H9 (cell line): ENCODE measurements around the gene CFL1. TPM values are rescaled to one million over a fixed set of nuclear protein-coding genes. Genes with fewer than 3 reads are reported as not detected.

Source experiments
- DNase-seq: peaks from one replicate; pipeline ENCODE4 v3.0.0-alpha.2; 2017
- H2AFZ ChIP-seq: one replicate; pipeline ENCODE4 v1.6.1; 2013; ENCODE audit warnings: mild to moderate bottlenecking, low read length, control low read depth, moderate library complexity
- H2AK5ac ChIP-seq: 2 replicates; pipeline ENCODE4 v1.6.1; 2013; ENCODE audit warnings: low read length, control low read depth, mixed read lengths; ENCODE audit not compliant: insufficient read length
- H2BK120ac ChIP-seq: one replicate; pipeline ENCODE4 v1.6.1; 2013; ENCODE audit warnings: low read depth, mild to moderate bottlenecking, low read length, control low read depth, inconsistent platforms; ENCODE audit not compliant: poor library complexity, severe bottlenecking
- H2BK12ac ChIP-seq: 2 replicates; pipeline ENCODE4 v1.6.1; 2013; ENCODE audit warnings: low read length, control low read depth, mixed read lengths, low read depth; ENCODE audit not compliant: insufficient read length
- H2BK15ac ChIP-seq: 2 replicates; pipeline ENCODE4 v1.6.1; 2013; ENCODE audit warnings: low read depth, low read length, control low read depth
- H2BK20ac ChIP-seq: one replicate; pipeline ENCODE4 v1.6.1; 2013; ENCODE audit warnings: low read depth, mild to moderate bottlenecking, low read length, control low read depth, inconsistent platforms; ENCODE audit not compliant: poor library complexity, severe bottlenecking
- H2BK5ac ChIP-seq: 2 replicates; pipeline ENCODE4 v1.6.1; 2013; ENCODE audit warnings: low read length, control low read depth, mixed read lengths; ENCODE audit not compliant: insufficient read length
- H3K14ac ChIP-seq: 2 replicates; pipeline ENCODE4 v1.6.1; 2013; ENCODE audit warnings: low read length, control low read depth; ENCODE audit not compliant: insufficient read depth
- H3K18ac ChIP-seq: 2 replicates; pipeline ENCODE4 v1.6.1; 2013; ENCODE audit warnings: low read depth, mild to moderate bottlenecking, mixed read lengths, low read length, control low read depth; ENCODE audit not compliant: insufficient read length
- H3K23ac ChIP-seq: 2 replicates; pipeline ENCODE4 v1.6.1; 2013; ENCODE audit warnings: low read length, control low read depth, mixed read lengths, low read depth; ENCODE audit not compliant: insufficient read length
- H3K23me2 ChIP-seq: 2 replicates; pipeline ENCODE4 v1.6.1; 2013; ENCODE audit warnings: low read depth, mild to moderate bottlenecking, mixed read lengths, low read length, control low read depth; ENCODE audit not compliant: insufficient read length, poor library complexity, severe bottlenecking
- H3K27ac ChIP-seq: 2 replicates; pipeline ENCODE4 v1.5.1; 2013; ENCODE audit warnings: low read length, control low read depth, mixed read lengths, low read depth; ENCODE audit not compliant: insufficient read length
- H3K27me3 ChIP-seq: 2 replicates; pipeline ENCODE4 v1.6.1; 2013; ENCODE audit warnings: low read length, control low read depth, inconsistent platforms; ENCODE audit not compliant: insufficient read depth
- H3K4ac ChIP-seq: 2 replicates; pipeline ENCODE4 v1.6.1; 2013; ENCODE audit warnings: low read depth, mild to moderate bottlenecking, control low read depth, inconsistent platforms, low read length, moderate library complexity
- H3K4me1 ChIP-seq: 2 replicates; pipeline ENCODE4 v1.6.1; 2013; ENCODE audit warnings: low read length, control low read depth, inconsistent platforms; ENCODE audit not compliant: insufficient read depth
- H3K4me2 ChIP-seq: 2 replicates; pipeline ENCODE4 v1.6.1; 2013; ENCODE audit warnings: low read length, control low read depth, mixed read lengths; ENCODE audit not compliant: insufficient read length, insufficient read depth
- H3K56ac ChIP-seq: 2 replicates; pipeline ENCODE4 v1.6.1; 2013; ENCODE audit warnings: low read depth, mild to moderate bottlenecking, mixed read lengths, low read length, control low read depth; ENCODE audit not compliant: insufficient read length
- H3K79me1 ChIP-seq: 2 replicates; pipeline ENCODE4 v1.6.1; 2013; ENCODE audit warnings: low read depth, mild to moderate bottlenecking, moderate library complexity, low read length, control low read depth, inconsistent platforms; ENCODE audit not compliant: insufficient read depth, poor library complexity, severe bottlenecking
- H3K79me2 ChIP-seq: 2 replicates; pipeline ENCODE4 v1.6.1; 2013; ENCODE audit warnings: low read length, control low read depth, inconsistent platforms; ENCODE audit not compliant: insufficient read depth
- H3K9ac ChIP-seq: 2 replicates; pipeline ENCODE4 v1.6.1; 2013; ENCODE audit warnings: low read length, control low read depth, mixed read lengths; ENCODE audit not compliant: insufficient read length; ENCODE audit errors: extremely low read depth
- H3K9me3 ChIP-seq: one replicate; pipeline ENCODE4 v1.6.1; 2013; ENCODE audit warnings: low read depth, low read length, inconsistent platforms; ENCODE audit not compliant: control insufficient read depth
- H3T11ph ChIP-seq: one replicate; pipeline ENCODE4 v1.6.1; 2013; ENCODE audit warnings: mild to moderate bottlenecking, low read length, control low read depth, inconsistent platforms
- H4K20me1 ChIP-seq: one replicate; pipeline ENCODE4 v1.6.1; 2013; ENCODE audit not compliant: control insufficient read depth, insufficient read length, insufficient read depth
- H4K5ac ChIP-seq: 2 replicates; pipeline ENCODE4 v1.6.1; 2013; ENCODE audit warnings: low read depth, mild to moderate bottlenecking, mixed read lengths, low read length, control low read depth; ENCODE audit not compliant: insufficient read length
- H4K8ac ChIP-seq: replicated peaks from 2 replicates; pipeline ENCODE4 v1.6.1; 2013; ENCODE audit warnings: low read length, control low read depth, mixed read lengths, low read depth; ENCODE audit not compliant: insufficient read length
- H4K91ac ChIP-seq: 2 replicates; pipeline ENCODE4 v1.6.1; 2013; ENCODE audit warnings: low read depth, mild to moderate bottlenecking, moderate library complexity, mixed read lengths, low read length, control low read depth; ENCODE audit not compliant: insufficient read length
- H3K27ac Mint-ChIP-seq, 3 experiments: 2 replicates in 2 of 3; 3 replicates in 1 of 3; pipeline ENCODE4 v1.8.0; 2020 to 2021; ENCODE audit warnings: mixed read lengths in 3 of 3, mild to moderate bottlenecking in 1 of 3, moderate library complexity in 1 of 3
- H3K27me3 Mint-ChIP-seq: 2 replicates; pipeline ENCODE4 v1.8.0; 2021; ENCODE audit warnings: low read depth, mild to moderate bottlenecking, moderate library complexity, mixed read lengths
- H3K36me3 Mint-ChIP-seq, 3 experiments: 2 replicates in 2 of 3; 3 replicates in 1 of 3; pipeline ENCODE4 v1.8.0; 2020 to 2021; ENCODE audit warnings: low read depth in 3 of 3, mixed read lengths in 3 of 3; ENCODE audit not compliant: insufficient read depth in 1 of 3
- H3K4me1 Mint-ChIP-seq, 2 experiments: 2 replicates each; pipeline ENCODE4 v1.8.0; 2020; ENCODE audit warnings: mixed read lengths in 2 of 2
- H3K4me3 Mint-ChIP-seq, 2 experiments: 2 replicates in 1 of 2; 3 replicates in 1 of 2; pipeline ENCODE4 v1.8.0; 2020 to 2021; ENCODE audit warnings: mild to moderate bottlenecking in 2 of 2, mixed read lengths in 2 of 2, moderate library complexity in 1 of 2
- H3K9me3 Mint-ChIP-seq, 2 experiments: 2 replicates in 1 of 2; 3 replicates in 1 of 2; pipeline ENCODE4 v1.8.0; 2020; ENCODE audit warnings: mild to moderate bottlenecking in 2 of 2, mixed read lengths in 2 of 2, moderate library complexity in 1 of 2
- WGBS: extraction: QIAGEN DNeasy Blood & Tissue Kit; methylation state at CpG from one replicate; pipeline ENCODE4 v1.1.7; 2013; ENCODE audit warnings: missing lambda C conversion rate, low lambda C conversion rate, mixed read lengths; ENCODE audit not compliant: insufficient read length; ENCODE audit errors: extremely low coverage; 5-methylcytosine and 5-hydroxymethylcytosine counted together
- total RNA-seq: library from RNA; stranded (reverse); gene quantifications from 2 replicates; pipeline ENCODE4 v1.2.1, GENCODE V29; 2021
- TF ChIP-seq, protein P1 (sequence below): fragments of 200-600 bp; sonication (generic); conservative IDR thresholded peaks from 3 replicates; pipeline ENCODE4 v1.8.0; 2021; ENCODE audit warnings: antibody characterized with exemption, mild to moderate bottlenecking

CFL1 gene
- total RNA-seq, 1 experiment from 2014 or later, result 1,107 TPM

DNA sequence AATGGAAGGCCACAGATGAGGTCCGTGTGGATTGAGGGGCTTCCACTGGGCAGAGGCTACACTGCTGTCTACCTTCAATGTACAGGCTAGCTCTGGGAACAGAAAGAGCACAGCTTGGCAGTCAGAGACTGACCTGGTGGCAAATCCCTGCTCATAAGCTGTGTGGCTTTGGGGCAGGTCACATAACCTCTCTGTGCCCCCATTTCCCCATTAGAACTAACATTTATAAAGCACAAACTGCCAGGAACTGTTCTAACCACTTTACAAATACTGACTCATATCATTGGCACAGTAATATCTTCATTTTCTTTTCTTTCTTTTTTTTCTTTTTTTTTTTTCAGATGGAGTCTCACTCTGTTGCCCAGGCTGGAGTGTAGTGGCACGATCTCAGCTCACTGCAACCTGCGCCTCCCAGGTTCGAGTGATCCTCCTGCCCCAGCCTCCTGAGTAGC lies 39.1 kb upstream of the CFL1 start:
- Histone ChIP-seq H2BK12ac (no peak overlapping the region), H2BK5ac (no peak overlapping the region), H3K27ac (no peak overlapping the region), H3K14ac (no peak overlapping the region), H2BK120ac (no peak overlapping the region), H3K4me2 (no peak overlapping the region), H3K79me1 (no peaks in the 10 kb centered on the region), H2AK5ac (no peak overlapping the region), H2BK20ac (no peak overlapping the region), H3K23ac (no peak overlapping the region), H2BK15ac (no peak overlapping the region), H2AFZ (no peak overlapping the region), H4K20me1 (no peaks in the 10 kb centered on the region), H4K91ac (no peak overlapping the region), H3K4ac (no peak overlapping the region), H3K9ac (no peak overlapping the region), H3T11ph (no peak overlapping the region), H3K56ac (no peak overlapping the region), H3K4me1 (no peaks in the 10 kb centered on the region), H3K79me2 (no peaks in the 10 kb centered on the region), H3K27me3 (peaks cover 14% of the 10 kb centered on the region; the same call in 1 of the 2 replicates), H4K8ac (no peak overlapping the region), H3K18ac (no peak overlapping the region), H3K23me2 (peaks cover 9% of the 10 kb centered on the region), H3K9me3 (no peaks in the 10 kb centered on the region), H4K5ac (no peak overlapping the region)
- DNase-seq, result no peak
- H3K36me3 Mint-ChIP-seq, result peaks cover 0 to 36% (median 0%) of the 10 kb centered on the region in 3 experiments; a peak in 2 of 7 replicates
- peaks cover 45% of the 10 kb centered on the region for H3K27me3 Mint-ChIP-seq
- no peak overlapping the region for H3K27ac Mint-ChIP-seq
- TF ChIP-seq, protein P1, sequence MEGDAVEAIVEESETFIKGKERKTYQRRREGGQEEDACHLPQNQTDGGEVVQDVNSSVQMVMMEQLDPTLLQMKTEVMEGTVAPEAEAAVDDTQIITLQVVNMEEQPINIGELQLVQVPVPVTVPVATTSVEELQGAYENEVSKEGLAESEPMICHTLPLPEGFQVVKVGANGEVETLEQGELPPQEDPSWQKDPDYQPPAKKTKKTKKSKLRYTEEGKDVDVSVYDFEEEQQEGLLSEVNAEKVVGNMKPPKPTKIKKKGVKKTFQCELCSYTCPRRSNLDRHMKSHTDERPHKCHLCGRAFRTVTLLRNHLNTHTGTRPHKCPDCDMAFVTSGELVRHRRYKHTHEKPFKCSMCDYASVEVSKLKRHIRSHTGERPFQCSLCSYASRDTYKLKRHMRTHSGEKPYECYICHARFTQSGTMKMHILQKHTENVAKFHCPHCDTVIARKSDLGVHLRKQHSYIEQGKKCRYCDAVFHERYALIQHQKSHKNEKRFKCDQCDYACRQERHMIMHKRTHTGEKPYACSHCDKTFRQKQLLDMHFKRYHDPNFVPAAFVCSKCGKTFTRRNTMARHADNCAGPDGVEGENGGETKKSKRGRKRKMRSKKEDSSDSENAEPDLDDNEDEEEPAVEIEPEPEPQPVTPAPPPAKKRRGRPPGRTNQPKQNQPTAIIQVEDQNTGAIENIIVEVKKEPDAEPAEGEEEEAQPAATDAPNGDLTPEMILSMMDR, result no peak
- WGBS, result no CpG with 5 or more reads among the region's 4 CpGs
- H3K4me3 Mint-ChIP-seq, result no peak overlapping the region
- no peaks in the 10 kb centered on the region for H3K9me3 Mint-ChIP-seq
- H3K4me1 Mint-ChIP-seq, result peaks cover 20 to 26% of the 10 kb centered on the region in 2 experiments
